Measurements from ENCODE around the gene ATP5F1E. TPM values are rescaled to one million over a fixed set of nuclear protein-coding genes. Genes with fewer than 3 reads are reported as not detected.

Gene ATP5F1E
- total RNA-seq, 1 experiment from 2014 or later = 52.7 TPM

GRCh38 chr20:59062081-59062480, 29.9 kb upstream of the ATP5F1E start:
- no peak for TF ChIP-seq CTCF (conservative IDR thresholded peaks at IDR 0.05)

More at GRCh38 chr20:59062081-59062480, 29.9 kb upstream of the ATP5F1E start:
- no peak overlapping the region for H4K5ac ChIP-seq (ENCODE audit: insufficient read length, low read depth, low read length)
- no peak overlapping the region for H3K23ac ChIP-seq (ENCODE audit: insufficient read length, low read depth, low read length)
- no peak overlapping the region for H4K91ac ChIP-seq (ENCODE audit: insufficient read length, low read depth, low read length)
- H3K4me2 ChIP-seq (ENCODE audit: insufficient read depth, insufficient read length, low read length) = no peak overlapping the region
- Mint-ChIP-seq H3K36me3 (ENCODE audit: insufficient read depth in 1 of 3, low read depth in 3 of 3) (no peaks in the 10 kb centered on the region), H3K4me1 (peaks cover 4 to 8% of the 10 kb centered on the region in 2 experiments), H3K9me3 (no peaks in the 10 kb centered on the region), H3K27ac (no peak overlapping the region), H3K4me3 (no peak overlapping the region), H3K27me3 (ENCODE audit: low read depth) (peaks cover 2% of the 10 kb centered on the region; the same call in 1 of the 2 replicates)
- no peak overlapping the region for H2BK12ac ChIP-seq (ENCODE audit: insufficient read length, low read depth, low read length)
- H3K27me3 ChIP-seq (ENCODE audit: insufficient read depth, low read length) = no peaks in the 10 kb centered on the region
- no peak overlapping the region for H3K9ac ChIP-seq (ENCODE audit: extremely low read depth, insufficient read length, low read length)
- no peak overlapping the region for H2BK20ac ChIP-seq (ENCODE audit: low read depth, low read length, poor library complexity, severe bottlenecking)
- H3K4ac ChIP-seq (ENCODE audit: low read depth, low read length) = no peak overlapping the region
- no peak overlapping the region for H3K14ac ChIP-seq (ENCODE audit: insufficient read depth, low read length)
- H3K18ac ChIP-seq (ENCODE audit: insufficient read length, low read depth, low read length) = no peak overlapping the region
- H3K56ac ChIP-seq (ENCODE audit: insufficient read length, low read depth, low read length) = no peak overlapping the region
- no peaks in the 10 kb centered on the region for H3K79me1 ChIP-seq (ENCODE audit: insufficient read depth, low read depth, low read length, poor library complexity, severe bottlenecking)
- H3K23me2 ChIP-seq (ENCODE audit: insufficient read length, low read depth, low read length, poor library complexity, severe bottlenecking) = no peaks in the 10 kb centered on the region
- H4K8ac ChIP-seq (replicated peaks; ENCODE audit: insufficient read length, low read depth, low read length) = no peak overlapping the region
- H3K27ac ChIP-seq (ENCODE audit: insufficient read length, low read depth, low read length) = no peak overlapping the region
- H2BK5ac ChIP-seq (ENCODE audit: insufficient read length, low read length) = no peak overlapping the region
- no peaks in the 10 kb centered on the region for H4K20me1 ChIP-seq (ENCODE audit: control insufficient read depth, insufficient read depth, insufficient read length)
- no peaks in the 10 kb centered on the region for H3K9me3 ChIP-seq (ENCODE audit: control insufficient read depth, low read depth, low read length)
- no CpG with 5 or more reads among the region's 4 CpGs for WGBS (ENCODE audit: extremely low coverage, insufficient read length, low lambda C conversion rate)
- H2BK120ac ChIP-seq (ENCODE audit: low read depth, low read length, poor library complexity, severe bottlenecking) = no peak overlapping the region
- H2AFZ ChIP-seq (ENCODE audit: low read length) = no peak overlapping the region
- H2BK15ac ChIP-seq (ENCODE audit: low read depth, low read length) = no peak overlapping the region
- H2AK5ac ChIP-seq (ENCODE audit: insufficient read length, low read length) = no peak overlapping the region
- no peak overlapping the region for H3T11ph ChIP-seq (ENCODE audit: low read length)
- H3K4me1 ChIP-seq (ENCODE audit: insufficient read depth, low read length) = no peaks in the 10 kb centered on the region
- H3K79me2 ChIP-seq (ENCODE audit: insufficient read depth, low read length) = no peaks in the 10 kb centered on the region
- DNase-seq = no peak
